WTC11 (cell line): ENCODE measurements around the gene KCNT1. TPM values are rescaled to one million over a fixed set of nuclear protein-coding genes. Genes with fewer than 3 reads are reported as not detected.

Source experiments
- ATAC-seq: fragments of 200-7000 bp; cut with Tn5 transposase; 2 replicates; pipeline ENCODE4 v1.10.0; 2021; ENCODE audit warnings: mild to moderate bottlenecking, moderate library complexity
- CTCF ChIA-PET: fragments of 300-600 bp; sonication (Branson Sonifier 250); formaldehyde crosslinking; loops from one replicate; lab custom pipeline; 2021; ENCODE audit warnings: antibody characterized with exemption; lab: Charles Lee
- POLR2A ChIA-PET: fragments of 350-600 bp; sonication (Branson Sonifier 250); formaldehyde crosslinking; loops from one replicate; lab custom pipeline; 2021; ENCODE audit warnings: antibody characterized with exemption; lab: Charles Lee
- DNase-seq: peaks from one replicate; pipeline ENCODE4 v3.0.0; 2021; ENCODE audit warnings: low spot score
- H3K27ac Mint-ChIP-seq: 2 replicates; pipeline ENCODE4 v1.8.0; 2021; ENCODE audit warnings: mixed read lengths
- H3K27me3 Mint-ChIP-seq: 2 replicates; pipeline ENCODE4 v1.8.0; 2021; ENCODE audit warnings: low read depth, mild to moderate bottlenecking, moderate library complexity, mixed read lengths
- H3K36me3 Mint-ChIP-seq: 2 replicates; pipeline ENCODE4 v1.8.0; 2021; ENCODE audit warnings: mixed read lengths
- H3K4me1 Mint-ChIP-seq: 2 replicates; pipeline ENCODE4 v1.8.0; 2022; ENCODE audit warnings: mixed read lengths
- H3K4me3 Mint-ChIP-seq: 2 replicates; pipeline ENCODE4 v1.8.0; 2021; ENCODE audit warnings: mild to moderate bottlenecking, moderate library complexity, mixed read lengths
- H3K9me3 Mint-ChIP-seq: 2 replicates; pipeline ENCODE4 v1.8.0; 2021; ENCODE audit warnings: mixed read lengths
- CBFB ChIP-seq: sonication (generic); formaldehyde crosslinking; IDR thresholded peaks from 2 replicates; pipeline ENCODE4 v1.8.1; 2022; ENCODE audit warnings: mild to moderate bottlenecking, low read depth, missing genetic modification reagents
- ESRRA ChIP-seq: sonication (generic); formaldehyde crosslinking; IDR thresholded peaks from 2 replicates; pipeline ENCODE4 v1.8.1; 2022; ENCODE audit warnings: mild to moderate bottlenecking, missing genetic modification reagents, borderline replicate concordance
- JUN ChIP-seq: sonication (generic); formaldehyde crosslinking; IDR thresholded peaks from 2 replicates; pipeline ENCODE4 v1.8.0; 2023; ENCODE audit warnings: mild to moderate bottlenecking, missing genetic modification reagents
- KAT7 ChIP-seq: sonication (generic); formaldehyde crosslinking; IDR thresholded peaks from 2 replicates; pipeline ENCODE4 v1.8.1; 2023; ENCODE audit warnings: missing genetic modification reagents, mild to moderate bottlenecking, borderline replicate concordance
- MYBL2 ChIP-seq: sonication (generic); formaldehyde crosslinking; IDR thresholded peaks from 2 replicates; pipeline ENCODE4 v1.8.1; 2023; ENCODE audit warnings: mild to moderate bottlenecking, moderate library complexity, missing genetic modification reagents
- NFYB ChIP-seq: sonication (generic); formaldehyde crosslinking; conservative IDR thresholded peaks from 2 replicates; pipeline ENCODE4 v1.8.0; 2022; ENCODE audit warnings: low read depth, missing genetic modification reagents
- NR1H2 ChIP-seq: sonication (generic); formaldehyde crosslinking; IDR thresholded peaks from 2 replicates; pipeline ENCODE4 v1.9.0; 2021; ENCODE audit warnings: mild to moderate bottlenecking, moderate library complexity, missing genetic modification reagents
- NR3C1 ChIP-seq: sonication (generic); formaldehyde crosslinking; conservative IDR thresholded peaks from 2 replicates; pipeline ENCODE4 v1.8.1; 2023; ENCODE audit warnings: low read depth, mild to moderate bottlenecking, missing genetic modification reagents
- OVOL2 ChIP-seq: fragments of 250-450 bp; sonication (Bioruptor Pico); IDR thresholded peaks from 2 replicates; pipeline ENCODE4 v1.9.0; 2021; ENCODE audit warnings: mild to moderate bottlenecking, borderline replicate concordance
- RELA ChIP-seq: sonication (generic); formaldehyde crosslinking; IDR thresholded peaks from 2 replicates; pipeline ENCODE4 v1.8.1; 2022; ENCODE audit warnings: missing genetic modification reagents, mild to moderate bottlenecking, borderline replicate concordance
- TEAD4 ChIP-seq: sonication (generic); formaldehyde crosslinking; IDR thresholded peaks from 2 replicates; pipeline ENCODE4 v1.8.0; 2022; ENCODE audit warnings: mild to moderate bottlenecking, missing genetic modification reagents
- total RNA-seq: library from RNA; stranded (reverse); gene quantifications from 3 replicates; pipeline ENCODE4 v1.2.3, GENCODE V29; 2021
- TF ChIP-seq, protein P1 (sequence below): sonication (generic); formaldehyde crosslinking; IDR thresholded peaks from 2 replicates; pipeline ENCODE4 v1.8.1; 2023; ENCODE audit warnings: mild to moderate bottlenecking, moderate library complexity, missing genetic modification reagents
- TF ChIP-seq, protein P2 (sequence below): fragments of 250-450 bp; sonication (Bioruptor Pico); IDR thresholded peaks from 2 replicates; pipeline ENCODE4 v2.1.2; 2022; ENCODE audit warnings: mild to moderate bottlenecking, moderate library complexity
- TF ChIP-seq, protein P3 (sequence below): sonication (generic); formaldehyde crosslinking; IDR thresholded peaks from 2 replicates; pipeline ENCODE4 v1.8.0; 2023; ENCODE audit warnings: missing genetic modification reagents, mild to moderate bottlenecking, borderline replicate concordance
- TF ChIP-seq, protein P4 (sequence below): sonication (generic); formaldehyde crosslinking; IDR thresholded peaks from 2 replicates; pipeline ENCODE4 v1.8.0; 2023; ENCODE audit warnings: missing genetic modification reagents
- TF ChIP-seq, protein P5 (sequence below): sonication (generic); formaldehyde crosslinking; IDR thresholded peaks from 2 replicates; pipeline ENCODE4 v1.8.1; 2023; ENCODE audit warnings: mild to moderate bottlenecking, missing genetic modification reagents
- TF ChIP-seq, protein P6 (sequence below): fragments of 250-450 bp; sonication (Bioruptor Pico); IDR thresholded peaks from 2 replicates; pipeline ENCODE4 v1.9.0; 2021; ENCODE audit warnings: mild to moderate bottlenecking, borderline replicate concordance
- TF ChIP-seq, protein P7 (sequence below): sonication (generic); formaldehyde crosslinking; IDR thresholded peaks from 2 replicates; pipeline ENCODE4 v1.8.0; 2022; ENCODE audit warnings: mild to moderate bottlenecking, missing genetic modification reagents

The KCNT1 gene
- total RNA-seq, 1 experiment from 2014 or later, result 0.13 TPM

DNA sequence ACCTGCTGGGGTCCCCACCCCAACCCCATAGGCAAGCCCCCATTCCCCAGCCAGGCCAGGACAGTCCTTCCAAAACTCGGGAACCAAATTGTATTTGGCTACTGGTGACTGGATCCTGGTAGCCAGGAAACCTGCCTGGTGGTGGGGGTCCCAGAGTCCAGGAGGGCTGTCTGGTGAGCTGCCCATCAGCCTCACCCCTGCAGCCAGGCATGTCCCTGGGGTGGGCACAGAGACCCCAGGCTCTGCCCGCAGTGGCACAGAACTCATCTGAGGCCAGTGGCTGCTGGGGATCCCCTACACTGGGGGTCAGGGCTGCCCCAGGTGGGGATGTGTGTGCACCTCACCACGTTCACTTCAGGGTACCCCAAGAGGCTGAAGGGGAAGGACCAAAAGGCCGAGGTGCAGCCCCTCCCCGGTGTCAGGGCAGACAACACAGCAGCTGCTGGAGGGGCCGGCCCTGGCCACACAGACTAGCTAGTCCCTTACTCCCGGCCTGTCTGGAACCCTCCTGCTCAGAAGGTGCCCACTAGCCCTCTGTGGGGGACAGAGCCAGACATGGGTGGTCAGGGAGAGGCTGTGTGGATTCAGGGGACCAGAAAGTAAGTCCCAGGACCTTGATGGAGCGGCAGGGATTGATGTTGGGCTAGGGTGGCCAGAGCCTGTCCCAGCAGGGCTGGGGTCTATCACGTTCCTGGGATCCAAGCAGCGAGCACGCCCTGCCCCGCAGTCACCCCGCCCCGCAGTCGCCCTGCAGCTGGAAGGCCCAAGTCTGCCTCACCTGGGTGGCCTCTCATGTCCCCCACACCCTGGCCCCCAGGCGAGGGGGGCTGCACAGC is 91.5 kb downstream of the KCNT1 start:
- TF ChIP-seq, protein P1, sequence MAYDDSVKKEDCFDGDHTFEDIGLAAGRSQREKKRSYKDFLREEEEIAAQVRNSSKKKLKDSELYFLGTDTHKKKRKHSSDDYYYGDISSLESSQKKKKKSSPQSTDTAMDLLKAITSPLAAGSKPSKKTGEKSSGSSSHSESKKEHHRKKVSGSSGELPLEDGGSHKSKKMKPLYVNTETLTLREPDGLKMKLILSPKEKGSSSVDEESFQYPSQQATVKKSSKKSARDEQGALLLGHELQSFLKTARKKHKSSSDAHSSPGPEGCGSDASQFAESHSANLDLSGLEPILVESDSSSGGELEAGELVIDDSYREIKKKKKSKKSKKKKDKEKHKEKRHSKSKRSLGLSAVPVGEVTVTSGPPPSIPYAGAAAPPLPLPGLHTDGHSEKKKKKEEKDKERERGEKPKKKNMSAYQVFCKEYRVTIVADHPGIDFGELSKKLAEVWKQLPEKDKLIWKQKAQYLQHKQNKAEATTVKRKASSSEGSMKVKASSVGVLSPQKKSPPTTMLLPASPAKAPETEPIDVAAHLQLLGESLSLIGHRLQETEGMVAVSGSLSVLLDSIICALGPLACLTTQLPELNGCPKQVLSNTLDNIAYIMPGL (CRISPR knock-in tag), result no peak
- no peak for TF ChIP-seq RELA (CRISPR knock-in tag)
- TF ChIP-seq NR1H2 (CRISPR knock-in tag), result no peak
- TF ChIP-seq MYBL2 (CRISPR knock-in tag), result no peak
- no peak for TF ChIP-seq JUN (CRISPR knock-in tag)
- TF ChIP-seq, protein P2, sequence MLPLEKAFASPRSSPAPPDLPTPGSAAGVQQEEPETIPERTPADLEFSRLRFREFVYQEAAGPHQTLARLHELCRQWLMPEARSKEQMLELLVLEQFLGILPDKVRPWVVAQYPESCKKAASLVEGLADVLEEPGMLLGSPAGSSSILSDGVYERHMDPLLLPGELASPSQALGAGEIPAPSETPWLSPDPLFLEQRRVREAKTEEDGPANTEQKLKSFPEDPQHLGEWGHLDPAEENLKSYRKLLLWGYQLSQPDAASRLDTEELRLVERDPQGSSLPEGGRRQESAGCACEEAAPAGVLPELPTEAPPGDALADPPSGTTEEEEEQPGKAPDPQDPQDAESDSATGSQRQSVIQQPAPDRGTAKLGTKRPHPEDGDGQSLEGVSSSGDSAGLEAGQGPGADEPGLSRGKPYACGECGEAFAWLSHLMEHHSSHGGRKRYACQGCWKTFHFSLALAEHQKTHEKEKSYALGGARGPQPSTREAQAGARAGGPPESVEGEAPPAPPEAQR, result no peak
- TF ChIP-seq, protein P3, sequence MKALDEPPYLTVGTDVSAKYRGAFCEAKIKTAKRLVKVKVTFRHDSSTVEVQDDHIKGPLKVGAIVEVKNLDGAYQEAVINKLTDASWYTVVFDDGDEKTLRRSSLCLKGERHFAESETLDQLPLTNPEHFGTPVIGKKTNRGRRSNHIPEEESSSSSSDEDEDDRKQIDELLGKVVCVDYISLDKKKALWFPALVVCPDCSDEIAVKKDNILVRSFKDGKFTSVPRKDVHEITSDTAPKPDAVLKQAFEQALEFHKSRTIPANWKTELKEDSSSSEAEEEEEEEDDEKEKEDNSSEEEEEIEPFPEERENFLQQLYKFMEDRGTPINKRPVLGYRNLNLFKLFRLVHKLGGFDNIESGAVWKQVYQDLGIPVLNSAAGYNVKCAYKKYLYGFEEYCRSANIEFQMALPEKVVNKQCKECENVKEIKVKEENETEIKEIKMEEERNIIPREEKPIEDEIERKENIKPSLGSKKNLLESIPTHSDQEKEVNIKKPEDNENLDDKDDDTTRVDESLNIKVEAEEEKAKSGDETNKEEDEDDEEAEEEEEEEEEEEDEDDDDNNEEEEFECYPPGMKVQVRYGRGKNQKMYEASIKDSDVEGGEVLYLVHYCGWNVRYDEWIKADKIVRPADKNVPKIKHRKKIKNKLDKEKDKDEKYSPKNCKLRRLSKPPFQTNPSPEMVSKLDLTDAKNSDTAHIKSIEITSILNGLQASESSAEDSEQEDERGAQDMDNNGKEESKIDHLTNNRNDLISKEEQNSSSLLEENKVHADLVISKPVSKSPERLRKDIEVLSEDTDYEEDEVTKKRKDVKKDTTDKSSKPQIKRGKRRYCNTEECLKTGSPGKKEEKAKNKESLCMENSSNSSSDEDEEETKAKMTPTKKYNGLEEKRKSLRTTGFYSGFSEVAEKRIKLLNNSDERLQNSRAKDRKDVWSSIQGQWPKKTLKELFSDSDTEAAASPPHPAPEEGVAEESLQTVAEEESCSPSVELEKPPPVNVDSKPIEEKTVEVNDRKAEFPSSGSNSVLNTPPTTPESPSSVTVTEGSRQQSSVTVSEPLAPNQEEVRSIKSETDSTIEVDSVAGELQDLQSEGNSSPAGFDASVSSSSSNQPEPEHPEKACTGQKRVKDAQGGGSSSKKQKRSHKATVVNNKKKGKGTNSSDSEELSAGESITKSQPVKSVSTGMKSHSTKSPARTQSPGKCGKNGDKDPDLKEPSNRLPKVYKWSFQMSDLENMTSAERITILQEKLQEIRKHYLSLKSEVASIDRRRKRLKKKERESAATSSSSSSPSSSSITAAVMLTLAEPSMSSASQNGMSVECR (CRISPR knock-in tag), result no peak
- TF ChIP-seq, protein P4, sequence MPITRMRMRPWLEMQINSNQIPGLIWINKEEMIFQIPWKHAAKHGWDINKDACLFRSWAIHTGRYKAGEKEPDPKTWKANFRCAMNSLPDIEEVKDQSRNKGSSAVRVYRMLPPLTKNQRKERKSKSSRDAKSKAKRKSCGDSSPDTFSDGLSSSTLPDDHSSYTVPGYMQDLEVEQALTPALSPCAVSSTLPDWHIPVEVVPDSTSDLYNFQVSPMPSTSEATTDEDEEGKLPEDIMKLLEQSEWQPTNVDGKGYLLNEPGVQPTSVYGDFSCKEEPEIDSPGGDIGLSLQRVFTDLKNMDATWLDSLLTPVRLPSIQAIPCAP (CRISPR knock-in tag), result no peak
- TF ChIP-seq NR3C1, result no peak
- TF ChIP-seq TEAD4, result no peak
- no peak for TF ChIP-seq CBFB
- no peak for TF ChIP-seq ESRRA

DNA sequence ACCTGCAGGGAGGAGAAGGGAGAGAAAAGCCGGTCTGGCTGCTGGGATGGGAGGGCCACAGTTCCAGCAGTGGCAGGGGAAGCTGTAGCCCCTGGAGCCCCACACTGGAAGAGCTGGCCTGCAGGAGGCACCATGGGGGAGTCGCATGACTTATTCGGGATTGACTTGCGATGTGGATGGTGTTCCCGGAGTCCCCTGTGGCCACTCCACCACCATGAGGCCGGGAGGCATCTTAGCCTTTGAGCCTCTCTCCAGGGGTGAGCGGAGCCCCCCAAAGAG is 92.0 kb downstream of the KCNT1 start:
- no peaks in the 10 kb centered on the region for H3K36me3 Mint-ChIP-seq
- no peaks in the 10 kb centered on the region for H3K9me3 Mint-ChIP-seq
- no peak overlapping the region for H3K27ac Mint-ChIP-seq
- no peak for DNase-seq
- H3K27me3 Mint-ChIP-seq, result no peaks in the 10 kb centered on the region
- CTCF ChIA-PET, result interaction anchor here (0.7 to 1.5 kb wide), 4 partner anchors 17 to 328 kb away, joined by 3 to 4 read pairs (median 4); no protein-coding TSS in a partner anchor
- POLR2A ChIA-PET, result no interaction called here
- ATAC-seq, result no peak
- no peak overlapping the region for H3K4me3 Mint-ChIP-seq
- no peaks in the 10 kb centered on the region for H3K4me1 Mint-ChIP-seq
- no peak for TF ChIP-seq NFYB
- TF ChIP-seq, protein P5, sequence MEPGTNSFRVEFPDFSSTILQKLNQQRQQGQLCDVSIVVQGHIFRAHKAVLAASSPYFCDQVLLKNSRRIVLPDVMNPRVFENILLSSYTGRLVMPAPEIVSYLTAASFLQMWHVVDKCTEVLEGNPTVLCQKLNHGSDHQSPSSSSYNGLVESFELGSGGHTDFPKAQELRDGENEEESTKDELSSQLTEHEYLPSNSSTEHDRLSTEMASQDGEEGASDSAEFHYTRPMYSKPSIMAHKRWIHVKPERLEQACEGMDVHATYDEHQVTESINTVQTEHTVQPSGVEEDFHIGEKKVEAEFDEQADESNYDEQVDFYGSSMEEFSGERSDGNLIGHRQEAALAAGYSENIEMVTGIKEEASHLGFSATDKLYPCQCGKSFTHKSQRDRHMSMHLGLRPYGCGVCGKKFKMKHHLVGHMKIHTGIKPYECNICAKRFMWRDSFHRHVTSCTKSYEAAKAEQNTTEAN (CRISPR knock-in tag), result no peak
- TF ChIP-seq, protein P6, sequence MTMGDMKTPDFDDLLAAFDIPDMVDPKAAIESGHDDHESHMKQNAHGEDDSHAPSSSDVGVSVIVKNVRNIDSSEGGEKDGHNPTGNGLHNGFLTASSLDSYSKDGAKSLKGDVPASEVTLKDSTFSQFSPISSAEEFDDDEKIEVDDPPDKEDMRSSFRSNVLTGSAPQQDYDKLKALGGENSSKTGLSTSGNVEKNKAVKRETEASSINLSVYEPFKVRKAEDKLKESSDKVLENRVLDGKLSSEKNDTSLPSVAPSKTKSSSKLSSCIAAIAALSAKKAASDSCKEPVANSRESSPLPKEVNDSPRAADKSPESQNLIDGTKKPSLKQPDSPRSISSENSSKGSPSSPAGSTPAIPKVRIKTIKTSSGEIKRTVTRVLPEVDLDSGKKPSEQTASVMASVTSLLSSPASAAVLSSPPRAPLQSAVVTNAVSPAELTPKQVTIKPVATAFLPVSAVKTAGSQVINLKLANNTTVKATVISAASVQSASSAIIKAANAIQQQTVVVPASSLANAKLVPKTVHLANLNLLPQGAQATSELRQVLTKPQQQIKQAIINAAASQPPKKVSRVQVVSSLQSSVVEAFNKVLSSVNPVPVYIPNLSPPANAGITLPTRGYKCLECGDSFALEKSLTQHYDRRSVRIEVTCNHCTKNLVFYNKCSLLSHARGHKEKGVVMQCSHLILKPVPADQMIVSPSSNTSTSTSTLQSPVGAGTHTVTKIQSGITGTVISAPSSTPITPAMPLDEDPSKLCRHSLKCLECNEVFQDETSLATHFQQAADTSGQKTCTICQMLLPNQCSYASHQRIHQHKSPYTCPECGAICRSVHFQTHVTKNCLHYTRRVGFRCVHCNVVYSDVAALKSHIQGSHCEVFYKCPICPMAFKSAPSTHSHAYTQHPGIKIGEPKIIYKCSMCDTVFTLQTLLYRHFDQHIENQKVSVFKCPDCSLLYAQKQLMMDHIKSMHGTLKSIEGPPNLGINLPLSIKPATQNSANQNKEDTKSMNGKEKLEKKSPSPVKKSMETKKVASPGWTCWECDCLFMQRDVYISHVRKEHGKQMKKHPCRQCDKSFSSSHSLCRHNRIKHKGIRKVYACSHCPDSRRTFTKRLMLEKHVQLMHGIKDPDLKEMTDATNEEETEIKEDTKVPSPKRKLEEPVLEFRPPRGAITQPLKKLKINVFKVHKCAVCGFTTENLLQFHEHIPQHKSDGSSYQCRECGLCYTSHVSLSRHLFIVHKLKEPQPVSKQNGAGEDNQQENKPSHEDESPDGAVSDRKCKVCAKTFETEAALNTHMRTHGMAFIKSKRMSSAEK (CRISPR knock-in tag), result no peak
- TF ChIP-seq KAT7, result no peak
- TF ChIP-seq, protein P4 (CRISPR knock-in tag), result no peak
- TF ChIP-seq, protein P7, sequence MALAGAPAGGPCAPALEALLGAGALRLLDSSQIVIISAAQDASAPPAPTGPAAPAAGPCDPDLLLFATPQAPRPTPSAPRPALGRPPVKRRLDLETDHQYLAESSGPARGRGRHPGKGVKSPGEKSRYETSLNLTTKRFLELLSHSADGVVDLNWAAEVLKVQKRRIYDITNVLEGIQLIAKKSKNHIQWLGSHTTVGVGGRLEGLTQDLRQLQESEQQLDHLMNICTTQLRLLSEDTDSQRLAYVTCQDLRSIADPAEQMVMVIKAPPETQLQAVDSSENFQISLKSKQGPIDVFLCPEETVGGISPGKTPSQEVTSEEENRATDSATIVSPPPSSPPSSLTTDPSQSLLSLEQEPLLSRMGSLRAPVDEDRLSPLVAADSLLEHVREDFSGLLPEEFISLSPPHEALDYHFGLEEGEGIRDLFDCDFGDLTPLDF (CRISPR knock-in tag), result no peak
- TF ChIP-seq OVOL2 (CRISPR knock-in tag), result no peak

More for the DNA sequence above, 91.5 kb downstream of the KCNT1 start:
- Mint-ChIP-seq H3K9me3 (no peaks in the 10 kb centered on the region), H3K4me1 (no peaks in the 10 kb centered on the region), H3K36me3 (no peaks in the 10 kb centered on the region), H3K27me3 (no peaks in the 10 kb centered on the region), H3K27ac (no peak overlapping the region), H3K4me3 (no peak overlapping the region)
- DNase-seq (no peak), ATAC-seq (no peak)
- ChIA-PET CTCF (interaction anchor here (0.7 to 1.5 kb wide), 4 partner anchors 16 to 329 kb away, joined by 3 to 4 read pairs (median 4); no protein-coding TSS in a partner anchor), POLR2A (no interaction called here)
